H1 (cell line): ENCODE results near the gene CCBE1. TPM values are rescaled to one million over a fixed set of nuclear protein-coding genes. Genes with fewer than 3 reads are reported as not detected.

ENCODE experiments used
- CTCF ChIA-PET: fragments of 300-600 bp; sonication (Branson Sonifier 250); formaldehyde crosslinking; loops from one replicate; lab custom pipeline; 2021; ENCODE audit not compliant: partially characterized antibody; lab: Charles Lee
- POLR2A ChIA-PET: fragments of 300-600 bp; sonication (Branson Sonifier 250); formaldehyde crosslinking; loops from one replicate; lab custom pipeline; 2021; ENCODE audit warnings: inconsistent platforms; ENCODE audit not compliant: partially characterized antibody; lab: Charles Lee
- DNase-seq, 2 experiments: peaks; one replicate each; pipeline versions ENCODE4 v3.0.0 to v3.0.0-alpha.2; 2010 to 2022; ENCODE audit warnings: low spot score in 2 of 2, low read depth in 1 of 2, mixed read lengths in 1 of 2
- FAIRE-seq: peaks from 2 replicates; lab custom pipeline; 2011; peaks lifted over from hg19 to GRCh38; lab: Jason Lieb, UNC
- H2AFZ ChIP-seq: 2 replicates; pipeline ENCODE4 v1.8.1; 2012; ENCODE audit warnings: low read length, inconsistent platforms
- H2AK5ac ChIP-seq: 2 replicates; pipeline ENCODE4 v1.6.1; 2013; ENCODE audit warnings: low read depth, low read length
- H2BK120ac ChIP-seq: replicated peaks from 2 replicates; pipeline ENCODE3; 2013; ENCODE audit warnings: low read depth, low read length, inconsistent platforms
- H2BK12ac ChIP-seq: 2 replicates; pipeline ENCODE4 v1.6.1; 2013; ENCODE audit warnings: low read depth, low read length
- H2BK15ac ChIP-seq: 2 replicates; pipeline ENCODE4 v1.6.1; 2013; ENCODE audit warnings: low read length
- H2BK20ac ChIP-seq: 2 replicates; pipeline ENCODE4 v1.6.1; 2013; ENCODE audit warnings: low read length
- H2BK5ac ChIP-seq: 2 replicates; pipeline ENCODE4 v1.6.1; 2013; ENCODE audit warnings: low read depth, low read length
- H3K14ac ChIP-seq: 2 replicates; pipeline ENCODE4 v1.6.1; 2013; ENCODE audit warnings: inconsistent platforms; ENCODE audit not compliant: insufficient read length
- H3K18ac ChIP-seq: 2 replicates; pipeline ENCODE4 v1.6.1; 2013; ENCODE audit warnings: low read length; ENCODE audit errors: extremely low read depth
- H3K23ac ChIP-seq: 2 replicates; pipeline ENCODE4 v1.6.1; 2013; ENCODE audit warnings: inconsistent platforms; ENCODE audit not compliant: insufficient read length
- H3K23me2 ChIP-seq: 2 replicates; pipeline ENCODE4 v1.6.1; 2013; ENCODE audit warnings: low read depth, low read length
- H3K27ac ChIP-seq: 2 replicates; pipeline ENCODE4 v1.6.1; 2011; ENCODE audit warnings: low read depth, low read length, inconsistent platforms
- H3K27me3 ChIP-seq, 4 experiments: replicated peaks in 1 of 4; 1 replicate in 1 of 4; 2 replicates in 3 of 4; pipeline versions ENCODE4 v1.6.1 to v1.8.1; 2011 to 2013; ENCODE audit warnings: low read length in 3 of 4, mild to moderate bottlenecking in 3 of 4, inconsistent platforms in 2 of 4, mixed read lengths in 2 of 4, moderate library complexity in 1 of 4; ENCODE audit not compliant: control insufficient read depth in 3 of 4, insufficient read depth in 3 of 4; ENCODE audit errors: extremely low read depth in 1 of 4
- H3K36me3 ChIP-seq, 4 experiments: 2 replicates each; pipeline versions ENCODE4 v1.6.1 to v1.8.1; 2011 to 2013; ENCODE audit warnings: mild to moderate bottlenecking in 4 of 4, low read length in 3 of 4, moderate library complexity in 2 of 4, control low read depth in 1 of 4, inconsistent platforms in 1 of 4; ENCODE audit not compliant: insufficient read depth in 4 of 4, control insufficient read depth in 2 of 4
- H3K4ac ChIP-seq: replicated peaks from 2 replicates; pipeline ENCODE3; 2013; ENCODE audit warnings: low read length, low read depth, mixed read lengths, inconsistent platforms; ENCODE audit not compliant: insufficient read length
- H3K4me1 ChIP-seq, 4 experiments: replicated peaks in 1 of 4; 1 replicate in 1 of 4; 2 replicates in 3 of 4; pipeline versions ENCODE4 v1.6.1 to v1.8.1; 2011 to 2013; ENCODE audit warnings: low read length in 3 of 4, inconsistent platforms in 2 of 4, mixed read lengths in 1 of 4; ENCODE audit not compliant: insufficient read depth in 4 of 4, control insufficient read depth in 3 of 4
- H3K4me2 ChIP-seq, 2 experiments: 2 replicates each; pipeline versions ENCODE4 v1.6.1 to v1.8.1; 2011 to 2013; ENCODE audit warnings: low read depth in 2 of 2, low read length in 2 of 2, control low read depth in 1 of 2, inconsistent platforms in 1 of 2, mild to moderate bottlenecking in 1 of 2; ENCODE audit not compliant: insufficient read depth in 1 of 2
- H3K4me3 ChIP-seq, 4 experiments: fragments of 200-600, 300-600 bp in 1 of 4; sonication (generic), shearing (Covaris generic), sonication (Bioruptor Twin) in 1 of 4; 2 replicates each; pipeline versions ENCODE4 v1.5.1 to v1.8.1; 2011 to 2016; ENCODE audit warnings: low read length in 4 of 4, low read depth in 3 of 4, control low read depth in 2 of 4, inconsistent platforms in 2 of 4, mild to moderate bottlenecking in 2 of 4, mixed read lengths in 1 of 4, moderate library complexity in 1 of 4; ENCODE audit not compliant: insufficient read depth in 2 of 4; ENCODE audit errors: extremely low read depth in 1 of 4
- H3K56ac ChIP-seq: replicated peaks from 2 replicates; pipeline ENCODE3; 2013; ENCODE audit warnings: low read depth, mild to moderate bottlenecking, mixed read lengths, low read length, inconsistent platforms; ENCODE audit not compliant: insufficient read length
- H3K79me1 ChIP-seq: 2 replicates; pipeline ENCODE4 v1.6.1; 2013; ENCODE audit warnings: low read depth, low read length, control low read depth
- H3K79me2 ChIP-seq, 2 experiments: 2 replicates each; pipeline versions ENCODE4 v1.6.1 to v1.8.1; 2012 to 2013; ENCODE audit warnings: low read length in 2 of 2, mild to moderate bottlenecking in 2 of 2, inconsistent platforms in 1 of 2; ENCODE audit not compliant: insufficient read depth in 2 of 2, control insufficient read depth in 1 of 2
- H3K9ac ChIP-seq, 4 experiments: replicated peaks in 1 of 4; 1 replicate in 1 of 4; 2 replicates in 3 of 4; pipeline versions ENCODE4 v1.6.1 to v1.8.1; 2011 to 2013; ENCODE audit warnings: low read depth in 3 of 4, low read length in 3 of 4, control low read depth in 2 of 4, mild to moderate bottlenecking in 2 of 4, moderate library complexity in 2 of 4, inconsistent platforms in 1 of 4; ENCODE audit errors: extremely low read depth in 1 of 4
- H3K9me3 ChIP-seq, 2 experiments: 2 replicates each; pipeline versions ENCODE4 v1.6.1 to v1.8.1; 2012 to 2013; ENCODE audit warnings: mild to moderate bottlenecking in 2 of 2, moderate library complexity in 2 of 2, control low read depth in 1 of 2, inconsistent platforms in 1 of 2, low read depth in 1 of 2, low read length in 1 of 2, mixed read lengths in 1 of 2; ENCODE audit not compliant: insufficient read depth in 2 of 2
- H4K20me1 ChIP-seq, 2 experiments: replicated peaks in 1 of 2; 2 replicates each; pipeline versions ENCODE3 to v1.8.1; 2011 to 2013; ENCODE audit warnings: inconsistent platforms in 2 of 2, low read length in 2 of 2, mild to moderate bottlenecking in 1 of 2; ENCODE audit not compliant: insufficient read depth in 2 of 2, control insufficient read depth in 1 of 2
- H4K5ac ChIP-seq: 2 replicates; pipeline ENCODE4 v1.6.1; 2013; ENCODE audit warnings: low read length, low read depth, mixed read lengths, inconsistent platforms; ENCODE audit not compliant: insufficient read length
- H4K8ac ChIP-seq: 2 replicates; pipeline ENCODE4 v1.8.0; 2013; ENCODE audit warnings: mild to moderate bottlenecking, moderate library complexity, low read length, inconsistent platforms; ENCODE audit not compliant: insufficient read depth; ENCODE audit errors: extremely low read depth
- H4K91ac ChIP-seq: replicated peaks from 2 replicates; pipeline ENCODE3; 2013; ENCODE audit warnings: low read length, mixed read lengths, inconsistent platforms; ENCODE audit not compliant: insufficient read length
- BACH1 ChIP-seq: IDR thresholded peaks from 2 replicates; pipeline ENCODE4 v1.6.1; 2012; ENCODE audit warnings: low read length, improper control_type of control experiment
- CBX5 ChIP-seq: fragments of 300-800, 300-1000 bp; sonication (generic); IDR thresholded peaks from 2 replicates; pipeline ENCODE4 v1.7.1; 2016; ENCODE audit warnings: antibody characterized with exemption, low read length, low read depth
- CBX8 ChIP-seq: fragments of 300-800, 300-1000 bp; sonication (generic); IDR thresholded peaks from 2 replicates; pipeline ENCODE4 v1.7.1; 2016; ENCODE audit warnings: low read depth, low read length, borderline replicate concordance
- GABPA ChIP-seq: IDR thresholded peaks from 2 replicates; pipeline ENCODE4 v1.6.1; 2011; ENCODE audit warnings: mild to moderate bottlenecking, low read length, moderate library complexity, borderline replicate concordance; ENCODE audit not compliant: insufficient read depth
- HDAC2 ChIP-seq, 2 experiments: fragments of 300-600 bp in 1 of 2; sonication (generic) in 1 of 2; IDR thresholded peaks; 2 replicates each; pipeline ENCODE4 v1.6.1; 2011 to 2012; ENCODE audit warnings: low read depth in 2 of 2, low read length in 2 of 2, mild to moderate bottlenecking in 2 of 2, moderate library complexity in 2 of 2, borderline replicate concordance in 1 of 2, inconsistent platforms in 1 of 2
- JUND ChIP-seq: IDR thresholded peaks from 2 replicates; pipeline ENCODE4 v1.6.1; 2011; ENCODE audit warnings: mild to moderate bottlenecking, improper control_type of control experiment, low read length
- KDM5A ChIP-seq: fragments of 200-600 bp; IDR thresholded peaks from 2 replicates; pipeline ENCODE4 v1.7.1; 2012; ENCODE audit warnings: mild to moderate bottlenecking, low read length, inconsistent platforms, mixed read lengths
- PHF8 ChIP-seq: fragments of 200-600 bp; sonication (generic); conservative IDR thresholded peaks from 2 replicates; pipeline ENCODE4 v1.7.1; 2012; ENCODE audit warnings: low read depth, mild to moderate bottlenecking, inconsistent platforms, low read length, moderate library complexity
- POU5F1 ChIP-seq: IDR thresholded peaks from 2 replicates; pipeline ENCODE4 v1.6.1; 2011; ENCODE audit warnings: low read depth, mild to moderate bottlenecking, low read length, moderate library complexity
- RBBP5 ChIP-seq: IDR thresholded peaks from 2 replicates; pipeline ENCODE4 v1.7.1; 2012; ENCODE audit warnings: low read depth, mild to moderate bottlenecking, inconsistent platforms, low read length, moderate library complexity, borderline replicate concordance
- RFX5 ChIP-seq: IDR thresholded peaks from 2 replicates; pipeline ENCODE4 v1.6.1; 2011; ENCODE audit warnings: low read depth, low read length, improper control_type of control experiment, borderline replicate concordance
- SIX5 ChIP-seq: IDR thresholded peaks from 2 replicates; pipeline ENCODE4 v1.6.1; 2011; ENCODE audit warnings: mild to moderate bottlenecking, low read depth, low read length
- TBP ChIP-seq: IDR thresholded peaks from 2 replicates; pipeline ENCODE4 v1.6.1; 2011; ENCODE audit warnings: low read depth, low read length, improper control_type of control experiment
- WGBS, 2 experiments: shearing (Covaris generic) in 1 of 2; methylation state at CpG; one replicate each; pipeline versions ENCODE4 v1.1.6 to v1.1.7; 2013 to 2015; ENCODE audit warnings: low lambda C conversion rate in 2 of 2, mixed read lengths in 2 of 2, inconsistent platforms in 1 of 2, low coverage in 1 of 2, missing lambda C conversion rate in 1 of 2; ENCODE audit not compliant: insufficient replicate concordance in 2 of 2, insufficient coverage in 1 of 2, insufficient read length in 1 of 2; ENCODE audit errors: extremely low coverage in 1 of 2, missing lambda C conversion rate in 1 of 2; 5-methylcytosine and 5-hydroxymethylcytosine counted together
- polyA plus RNA-seq, 7 experiments: library from polyadenylated mRNA; depleted of rRNA in 3 of 7; stranded (reverse) in 5 of 7; unstranded in 2 of 7; fragments of >200 nt in 5 of 7; fragments of 200-250 nt in 2 of 7; gene quantifications; 1 replicate in 5 of 7; 2 replicates in 1 of 7; 4 replicates in 1 of 7; pipeline versions ENCODE4 v1.2.1 to v1.2.3, GENCODE V29; 2011 to 2013; ENCODE audit warnings: missing spikeins in 2 of 7, mixed read lengths in 2 of 7
- total RNA-seq: library from RNA; stranded (reverse); fragmentation: NEBNext Ultra II Directional; extraction: Animal tissue kit (Norgen Biotek cat#: 25700); gene quantifications from 2 replicates; pipeline ENCODE4 v1.2.1, GENCODE V29; 2021
- TF ChIP-seq, protein P1 (sequence below): IDR thresholded peaks from 2 replicates; pipeline ENCODE4 v1.6.1; 2011; ENCODE audit warnings: low read depth, mild to moderate bottlenecking, low read length; ENCODE audit not compliant: insufficient read depth

Gene CCBE1
- total and polyA plus RNA-seq, 2 of the 8 experiments (the other 6 are each of a cell fraction or from before 2014, with no cell fraction given), result 2.1 to 2.6 TPM

DNA sequence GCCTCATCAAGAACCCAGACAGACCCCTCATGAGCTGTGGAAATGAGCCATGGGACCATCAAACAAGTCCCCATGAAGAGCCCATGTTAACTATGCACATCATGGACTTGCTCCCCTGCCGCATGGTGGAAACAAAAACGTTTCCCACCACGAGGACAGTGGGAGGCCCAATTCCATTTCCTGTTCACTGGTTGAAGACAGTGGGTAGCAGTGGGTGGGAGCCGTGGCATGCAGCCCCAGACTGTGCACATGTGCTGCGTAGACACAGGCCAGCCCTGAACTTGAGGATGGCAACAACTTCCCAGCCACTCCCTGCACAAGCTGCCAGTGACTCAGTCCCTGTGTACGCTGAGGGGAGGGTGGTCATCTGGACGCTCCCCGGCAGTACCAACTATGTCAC is 229.7 kb downstream of the CCBE1 start:
- no peaks in the 10 kb centered on the region for H3K23me2 ChIP-seq
- H3K79me1 ChIP-seq, result no peaks in the 10 kb centered on the region
- H2BK20ac ChIP-seq, result no peak overlapping the region
- no peaks in the 10 kb centered on the region for H3K36me3 ChIP-seq
- H3K4me2 ChIP-seq, result no peak overlapping the region
- no peak overlapping the region for H2BK5ac ChIP-seq
- TF ChIP-seq TBP (no peak), CBX5 (no peak), KDM5A (no peak), PHF8 (no peak), SIX5 (no peak), HDAC2 (IDR thresholded peaks at IDR 0.05; ENCODE audit: borderline replicate concordance in 1 of 2, low read depth in 2 of 2, low read length in 2 of 2) (no peak), RBBP5 (no peak), BACH1 (no peak), JUND (no peak), POU5F1 (no peak), RFX5 (no peak), GABPA (no peak), CBX8 (no peak)
- TF ChIP-seq, protein P1, sequence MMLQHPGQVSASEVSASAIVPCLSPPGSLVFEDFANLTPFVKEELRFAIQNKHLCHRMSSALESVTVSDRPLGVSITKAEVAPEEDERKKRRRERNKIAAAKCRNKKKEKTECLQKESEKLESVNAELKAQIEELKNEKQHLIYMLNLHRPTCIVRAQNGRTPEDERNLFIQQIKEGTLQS, result no peak
- ChIA-PET CTCF (interaction anchor here (0.7 to 8.2 kb wide), 4 partner anchors 8 to 356 kb away, joined by 3 to 84 read pairs (median 6); no protein-coding TSS in a partner anchor), POLR2A (no interaction called here)
- H3K56ac ChIP-seq, result no peak overlapping the region
- no peak overlapping the region for H3K18ac ChIP-seq
- H3K79me2 ChIP-seq, result no peaks in the 10 kb centered on the region
- H3K9ac ChIP-seq, result no peak overlapping the region
- no peak overlapping the region for H2AFZ ChIP-seq
- no peaks in the 10 kb centered on the region for H3K27me3 ChIP-seq
- DNase-seq (no peak), FAIRE-seq (no peak)
- 86% methylated on average over 8 of the region's 8 CpGs; no CpG with 5 or more reads in 1 of the 2 experiments for WGBS, 2 experiments
- no peak overlapping the region for H4K5ac ChIP-seq
- no peak overlapping the region for H4K8ac ChIP-seq
- no peaks in the 10 kb centered on the region for H3K9me3 ChIP-seq
- no peaks in the 10 kb centered on the region; a peak in 1 of 7 replicates for H3K4me1 ChIP-seq
- no peak overlapping the region for H2BK120ac ChIP-seq
- no peak overlapping the region for H3K23ac ChIP-seq
- H3K14ac ChIP-seq, result no peak overlapping the region
- H2BK15ac ChIP-seq, result no peak overlapping the region
- H2AK5ac ChIP-seq, result no peak overlapping the region
- no peak overlapping the region for H3K27ac ChIP-seq
- H3K4me3 ChIP-seq, result no peak overlapping the region
- no peak overlapping the region for H4K91ac ChIP-seq
- H4K20me1 ChIP-seq, result no peaks in the 10 kb centered on the region
- no peak overlapping the region for H2BK12ac ChIP-seq
- H3K4ac ChIP-seq, result no peak overlapping the region
